Tibial nerve (tissue), 4 donors: ENCODE measurements around the gene DNAJC4.

Experiments
- EP300 ChIP-seq, 2 donors: sonication (generic); formaldehyde crosslinking; IDR thresholded peaks; one replicate each; pipeline ENCODE4 v1.6.1; 2017; ENCODE audit warnings: antibody characterized with exemption in 2 of 2, mild to moderate bottlenecking in 1 of 2
- POLR2A ChIP-seq, 2 donors: fragments of 450-650 bp; IDR thresholded peaks; one replicate each; pipeline ENCODE4 v1.6.1; 2017; ENCODE audit warnings: antibody characterized with exemption in 2 of 2, mild to moderate bottlenecking in 2 of 2, moderate library complexity in 2 of 2
- TF ChIP-seq, protein P1 (sequence below), 5 experiments: fragments of 200-600 bp in 3 of 5; fragments of 450-650 bp in 2 of 5; sonication (generic) in 3 of 5; IDR thresholded peaks; one replicate each; pipeline ENCODE4 v1.5.1; 2016 to 2019; ENCODE audit warnings: antibody characterized with exemption in 5 of 5, mild to moderate bottlenecking in 3 of 5, moderate library complexity in 2 of 5

GRCh38 chr11:64227405-64227956, 2.9 kb upstream of the DNAJC4 start:
- TF ChIP-seq, protein P1, sequence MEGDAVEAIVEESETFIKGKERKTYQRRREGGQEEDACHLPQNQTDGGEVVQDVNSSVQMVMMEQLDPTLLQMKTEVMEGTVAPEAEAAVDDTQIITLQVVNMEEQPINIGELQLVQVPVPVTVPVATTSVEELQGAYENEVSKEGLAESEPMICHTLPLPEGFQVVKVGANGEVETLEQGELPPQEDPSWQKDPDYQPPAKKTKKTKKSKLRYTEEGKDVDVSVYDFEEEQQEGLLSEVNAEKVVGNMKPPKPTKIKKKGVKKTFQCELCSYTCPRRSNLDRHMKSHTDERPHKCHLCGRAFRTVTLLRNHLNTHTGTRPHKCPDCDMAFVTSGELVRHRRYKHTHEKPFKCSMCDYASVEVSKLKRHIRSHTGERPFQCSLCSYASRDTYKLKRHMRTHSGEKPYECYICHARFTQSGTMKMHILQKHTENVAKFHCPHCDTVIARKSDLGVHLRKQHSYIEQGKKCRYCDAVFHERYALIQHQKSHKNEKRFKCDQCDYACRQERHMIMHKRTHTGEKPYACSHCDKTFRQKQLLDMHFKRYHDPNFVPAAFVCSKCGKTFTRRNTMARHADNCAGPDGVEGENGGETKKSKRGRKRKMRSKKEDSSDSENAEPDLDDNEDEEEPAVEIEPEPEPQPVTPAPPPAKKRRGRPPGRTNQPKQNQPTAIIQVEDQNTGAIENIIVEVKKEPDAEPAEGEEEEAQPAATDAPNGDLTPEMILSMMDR (IDR thresholded peaks at IDR 0.05), result no peak
- TF ChIP-seq EP300 (IDR thresholded peaks at IDR 0.05), result no peak
- no peak for TF ChIP-seq POLR2A (IDR thresholded peaks at IDR 0.05)
